ENCODE data around the gene ACADS.

- no peak for TF ChIP-seq POLR2A (IDR thresholded peaks at IDR 0.05)
- no peak for TF ChIP-seq CTCF (IDR thresholded peaks at IDR 0.05)
Measured at GRCh38 chr12:120700886-120701285, 24.7 kb upstream of the ACADS start.
